BLaER1 treated with 17β-estradiol and CSF1 and Interleukin-3, amounts not matched to agents 10 nM and 100 nM (cell line): ENCODE data around the gene PLXDC1.

Experiments
- H3K27ac ChIP-seq, 11 experiments: shearing (Covaris generic); formaldehyde crosslinking; 2 replicates each; pipeline ENCODE4 v1.8.1; 2022
- H3K27me3 ChIP-seq, 11 experiments: shearing (Covaris generic); formaldehyde crosslinking; 2 replicates each; pipeline ENCODE4 v1.8.1; 2022
- H3K36me3 ChIP-seq, 11 experiments: shearing (Covaris generic); formaldehyde crosslinking; 2 replicates each; pipeline ENCODE4 v1.8.1; 2022
- H3K4me1 ChIP-seq, 10 experiments: shearing (Covaris generic); formaldehyde crosslinking; 2 replicates each; pipeline ENCODE4 v1.8.1; 2022
- H3K4me2 ChIP-seq, 11 experiments: shearing (Covaris generic); formaldehyde crosslinking; 2 replicates each; pipeline ENCODE4 v1.8.1; 2022
- H3K4me3 ChIP-seq, 10 experiments: shearing (Covaris generic); formaldehyde crosslinking; 2 replicates each; pipeline ENCODE4 v1.8.1; 2022
- H3K9ac ChIP-seq, 11 experiments: shearing (Covaris generic); formaldehyde crosslinking; 2 replicates each; pipeline ENCODE4 v1.8.1; 2022
- H3K9me3 ChIP-seq, 11 experiments: shearing (Covaris generic); formaldehyde crosslinking; replicated peaks in 1 of 11; 2 replicates each; pipeline ENCODE4 v1.8.1; 2022
- H4K20me1 ChIP-seq, 11 experiments: shearing (Covaris generic); formaldehyde crosslinking; 2 replicates each; pipeline ENCODE4 v1.8.1; 2022
- Cebpa-rat ChIP-seq, 11 experiments: shearing (Covaris generic); IDR thresholded peaks; 2 replicates each; pipeline ENCODE4 v1.8.1; 2022

Gene PLXDC1

GRCh38 chr17:39100530-39100929 lies 50.9 kb downstream of the PLXDC1 start:
- H3K4me2 ChIP-seq, result peak overlapping the region; percentile 84 to 98 (median 94)
- H3K4me3 ChIP-seq, result no peak overlapping the region
- TF ChIP-seq Cebpa-rat (IDR thresholded peaks at IDR 0.05), result no peak
- H3K27ac ChIP-seq, result peak overlapping the region in 5 of 11 experiments; percentile 64 to 90 (median 82); a peak in 8 of 22 replicates
- H3K4me1 ChIP-seq, result peaks cover 51 to 100% (median 86%) of the 10 kb centered on the region in 10 experiments
- H3K27me3 ChIP-seq, result peaks cover 0 to 19% (median 0%) of the 10 kb centered on the region in 11 experiments; a peak in 6 of 22 replicates
- H3K9ac ChIP-seq, result peak overlapping the region in 1 of 11 experiments; percentile 77; a peak in 3 of 22 replicates
- no peaks in the 10 kb centered on the region for H3K9me3 ChIP-seq
- H3K36me3 ChIP-seq, result no peaks in the 10 kb centered on the region
- peaks cover 0 to 25% (median 0%) of the 10 kb centered on the region in 11 experiments; a peak in 2 of 22 replicates for H4K20me1 ChIP-seq

GRCh38 chr17:39099663-39100286 lies 51.7 kb downstream of the PLXDC1 start:
- Histone ChIP-seq H4K20me1 (peaks cover 0 to 25% (median 0%) of the 10 kb centered on the region in 11 experiments; a peak in 2 of 22 replicates), H3K4me2 (peak overlapping the region; percentile 84 to 98 (median 94)), H3K36me3 (no peaks in the 10 kb centered on the region), H3K27ac (peak overlapping the region in 8 of 11 experiments; percentile 29 to 90 (median 74); a peak in 15 of 22 replicates), H3K9me3 (no peaks in the 10 kb centered on the region), H3K9ac (peak overlapping the region in 8 of 11 experiments; percentile 9 to 77 (median 52); a peak in 14 of 22 replicates), H3K4me3 (peak overlapping the region in 5 of 10 experiments; percentile 5 to 45 (median 34); a peak in 3 of 20 replicates), H3K4me1 (peaks cover 59 to 100% (median 88%) of the 10 kb centered on the region in 10 experiments), H3K27me3 (peaks cover 0 to 11% (median 0%) of the 10 kb centered on the region in 11 experiments; a peak in 4 of 22 replicates)
- peak in 3 of 11 experiments; percentile 7 to 72 (median 21); a peak in 1 of 22 replicates for TF ChIP-seq Cebpa-rat (IDR thresholded peaks at IDR 0.05)

- TF ChIP-seq Cebpa-rat (IDR thresholded peaks at IDR 0.05), result no peak
Measured at GRCh38 chr17:39098588-39098987, 52.8 kb downstream of the PLXDC1 start.

GRCh38 chr17:39097537-39097936 lies 53.9 kb downstream of the PLXDC1 start:
- peak overlapping the region in 4 of 11 experiments; percentile 42 to 71 (median 68); a peak in 6 of 22 replicates for H3K27ac ChIP-seq

More at GRCh38 chr17:39098588-39098987, 52.8 kb downstream of the PLXDC1 start:
- Histone ChIP-seq H3K4me2 (peak overlapping the region; percentile 84 to 98 (median 94)), H3K36me3 (no peaks in the 10 kb centered on the region), H3K4me1 (peaks cover 71 to 100% (median 89%) of the 10 kb centered on the region in 10 experiments), H3K9me3 (no peaks in the 10 kb centered on the region), H3K4me3 (peak overlapping the region in 9 of 10 experiments; percentile 12 to 52 (median 34); a peak in 14 of 20 replicates), H4K20me1 (peaks cover 0 to 32% (median 0%) of the 10 kb centered on the region in 11 experiments; a peak in 2 of 22 replicates), H3K27me3 (peaks cover 0 to 9% (median 0%) of the 10 kb centered on the region in 11 experiments; a peak in 3 of 22 replicates), H3K9ac (peak overlapping the region in 10 of 11 experiments; percentile 2 to 77 (median 44); a peak in 13 of 22 replicates), H3K27ac (peak overlapping the region in 10 of 11 experiments; percentile 20 to 90 (median 65); a peak in 16 of 22 replicates)

GRCh38 chr17:39097150-39097519 lies 54.3 kb downstream of the PLXDC1 start:
- peaks cover 0 to 9% (median 0%) of the 10 kb centered on the region in 11 experiments; a peak in 3 of 22 replicates for H3K27me3 ChIP-seq
- H3K4me1 ChIP-seq, result peaks cover 85 to 100% (median 99%) of the 10 kb centered on the region in 10 experiments
- no peak for TF ChIP-seq Cebpa-rat (IDR thresholded peaks at IDR 0.05)
- peak overlapping the region in 5 of 11 experiments; percentile 4 to 60 (median 23); a peak in 5 of 22 replicates for H3K9ac ChIP-seq
- no peaks in the 10 kb centered on the region for H3K36me3 ChIP-seq
- peak overlapping the region; percentile 84 to 98 (median 94) for H3K4me2 ChIP-seq
- peak overlapping the region in 6 of 11 experiments; percentile 0 to 71 (median 60); a peak in 12 of 22 replicates for H3K27ac ChIP-seq
- H3K9me3 ChIP-seq, result no peaks in the 10 kb centered on the region
- peaks cover 0 to 35% (median 0%) of the 10 kb centered on the region in 11 experiments; a peak in 2 of 22 replicates for H4K20me1 ChIP-seq
- H3K4me3 ChIP-seq, result no peak overlapping the region; a peak in 2 of 20 replicates

More at GRCh38 chr17:39097537-39097936, 53.9 kb downstream of the PLXDC1 start:
- H3K9ac ChIP-seq, result peak overlapping the region in 1 of 11 experiments; percentile 60; a peak in 1 of 22 replicates
- H3K9me3 ChIP-seq, result no peaks in the 10 kb centered on the region
- H3K4me1 ChIP-seq, result peaks cover 81 to 100% (median 99%) of the 10 kb centered on the region in 10 experiments
- H3K4me3 ChIP-seq, result no peak overlapping the region
- peak overlapping the region; percentile 84 to 98 (median 94) for H3K4me2 ChIP-seq
- H3K27me3 ChIP-seq, result peaks cover 0 to 9% (median 0%) of the 10 kb centered on the region in 11 experiments; a peak in 3 of 22 replicates
- TF ChIP-seq Cebpa-rat (IDR thresholded peaks at IDR 0.05), result no peak
- no peaks in the 10 kb centered on the region for H3K36me3 ChIP-seq
- peaks cover 0 to 34% (median 0%) of the 10 kb centered on the region in 11 experiments; a peak in 2 of 22 replicates for H4K20me1 ChIP-seq

- H3K4me2 ChIP-seq, result peak overlapping the region; percentile 84 to 98 (median 94)
- TF ChIP-seq Cebpa-rat (IDR thresholded peaks at IDR 0.05), result peak in 2 of 11 experiments; percentile 8 to 45; a peak in 1 of 22 replicates
Measured at GRCh38 chr17:39096508-39097149, 54.8 kb downstream of the PLXDC1 start.

GRCh38 chr17:39095309-39095686 lies 56.1 kb downstream of the PLXDC1 start:
- Histone ChIP-seq H3K4me3 (no peak overlapping the region), H3K27ac (peak overlapping the region in 4 of 11 experiments; percentile 7 to 69 (median 54); a peak in 5 of 22 replicates), H3K27me3 (peaks cover 0 to 12% (median 0%) of the 10 kb centered on the region in 11 experiments; a peak in 3 of 22 replicates), H4K20me1 (peaks cover 0 to 42% (median 0%) of the 10 kb centered on the region in 11 experiments; a peak in 3 of 22 replicates), H3K4me1 (peaks cover 98 to 100% (median 100%) of the 10 kb centered on the region in 10 experiments), H3K36me3 (no peaks in the 10 kb centered on the region), H3K4me2 (peak overlapping the region; percentile 84 to 98 (median 94); a peak in 21 of 22 replicates), H3K9ac (0 out of 22 replicates have a peak overlapping the region, but pooled peaks of 1 of the 11 experiments have one; percentile 63), H3K9me3 (no peaks in the 10 kb centered on the region)
- TF ChIP-seq Cebpa-rat (IDR thresholded peaks at IDR 0.05), result no peak

More at GRCh38 chr17:39096508-39097149, 54.8 kb downstream of the PLXDC1 start:
- Histone ChIP-seq H3K27ac (peak overlapping the region in 10 of 11 experiments; percentile 3 to 71 (median 48); a peak in 16 of 22 replicates), H3K4me3 (peak overlapping the region in 9 of 10 experiments; percentile 15 to 42 (median 19); a peak in 12 of 20 replicates), H3K9me3 (no peaks in the 10 kb centered on the region), H3K27me3 (peaks cover 0 to 9% (median 0%) of the 10 kb centered on the region in 11 experiments; a peak in 3 of 22 replicates), H4K20me1 (peaks cover 0 to 34% (median 0%) of the 10 kb centered on the region in 11 experiments; a peak in 2 of 22 replicates), H3K36me3 (no peaks in the 10 kb centered on the region), H3K4me1 (peaks cover 90 to 100% (median 99%) of the 10 kb centered on the region in 10 experiments), H3K9ac (peak overlapping the region in 8 of 11 experiments; percentile 4 to 60 (median 49); a peak in 12 of 22 replicates)
